Rectal smooth muscle tissue (tissue), 1 donor: ENCODE measurements around the gene PLAU.
A peak's percentile ranks its signal among the peaks of the same experiment; 100 is the strongest.

Source experiments
- H3K27ac ChIP-seq: one replicate; pipeline ENCODE4 v1.7.0; 2013; ENCODE audit warnings: low read depth, low read length, inconsistent platforms
- H3K27me3 ChIP-seq: one replicate; pipeline ENCODE4 v1.7.0; 2013; ENCODE audit warnings: low read length; ENCODE audit not compliant: control insufficient read depth, insufficient read depth
- H3K36me3 ChIP-seq: one replicate; pipeline ENCODE4 v1.7.0; 2013; ENCODE audit warnings: low read length; ENCODE audit not compliant: control insufficient read depth, insufficient read depth
- H3K4me1 ChIP-seq: one replicate; pipeline ENCODE4 v1.7.0; 2013; ENCODE audit warnings: low read length; ENCODE audit not compliant: control insufficient read depth, insufficient read depth
- H3K4me3 ChIP-seq: one replicate; pipeline ENCODE4 v1.7.0; 2013; ENCODE audit warnings: low read length
- H3K9ac ChIP-seq: one replicate; pipeline ENCODE4 v1.7.0; 2013; ENCODE audit warnings: low read length

Gene PLAU

DNA sequence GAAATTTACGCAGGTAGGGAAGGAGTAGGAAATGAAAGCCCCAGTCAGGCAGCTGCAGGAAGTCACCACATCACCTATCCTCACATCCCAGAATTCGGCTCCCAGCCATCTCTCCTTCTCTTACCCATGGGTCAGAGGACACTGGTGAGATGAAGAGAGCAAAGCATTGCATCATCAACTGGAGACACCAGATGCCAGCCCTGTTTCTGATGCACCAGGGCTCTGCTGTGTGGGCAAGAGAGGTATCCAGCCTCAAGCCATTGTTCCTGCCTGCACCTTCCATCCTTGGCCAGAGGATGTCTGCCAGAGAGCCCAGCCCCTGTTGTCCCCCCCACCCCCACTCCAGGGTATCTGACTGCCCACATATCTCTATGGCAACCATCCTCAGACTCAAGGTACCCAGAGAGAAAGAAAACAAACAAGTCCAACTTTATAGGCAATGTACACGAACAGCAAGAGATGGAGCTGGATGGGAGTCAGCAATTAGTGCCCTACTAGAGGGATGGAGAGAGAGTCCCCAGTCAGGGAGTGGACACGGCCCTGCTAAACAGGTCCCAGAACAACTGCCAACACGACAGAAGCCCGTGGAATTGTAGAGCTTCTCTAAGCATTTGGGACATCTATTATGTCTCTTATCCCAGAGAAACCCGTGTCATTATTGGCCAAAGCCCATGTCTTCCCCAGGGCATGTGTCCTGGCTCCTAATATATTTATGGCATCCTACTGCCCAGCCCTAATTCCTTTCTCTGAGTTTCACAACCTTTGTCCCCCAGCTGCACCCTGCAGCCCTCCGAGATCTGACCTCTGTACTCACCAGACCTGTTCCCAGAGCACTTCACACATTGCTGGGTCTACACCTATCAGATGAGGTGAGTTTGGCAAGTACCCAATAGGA lies 39.4 kb upstream of the PLAU start:
- Histone ChIP-seq H3K36me3 (peaks cover 23% of the 10 kb centered on the region), H3K4me1 (peaks cover 40% of the 10 kb centered on the region), H3K27me3 (no peaks in the 10 kb centered on the region), H3K4me3 (no peak overlapping the region), H3K27ac (peak overlapping the region; percentile 28), H3K9ac (no peak overlapping the region)

DNA sequence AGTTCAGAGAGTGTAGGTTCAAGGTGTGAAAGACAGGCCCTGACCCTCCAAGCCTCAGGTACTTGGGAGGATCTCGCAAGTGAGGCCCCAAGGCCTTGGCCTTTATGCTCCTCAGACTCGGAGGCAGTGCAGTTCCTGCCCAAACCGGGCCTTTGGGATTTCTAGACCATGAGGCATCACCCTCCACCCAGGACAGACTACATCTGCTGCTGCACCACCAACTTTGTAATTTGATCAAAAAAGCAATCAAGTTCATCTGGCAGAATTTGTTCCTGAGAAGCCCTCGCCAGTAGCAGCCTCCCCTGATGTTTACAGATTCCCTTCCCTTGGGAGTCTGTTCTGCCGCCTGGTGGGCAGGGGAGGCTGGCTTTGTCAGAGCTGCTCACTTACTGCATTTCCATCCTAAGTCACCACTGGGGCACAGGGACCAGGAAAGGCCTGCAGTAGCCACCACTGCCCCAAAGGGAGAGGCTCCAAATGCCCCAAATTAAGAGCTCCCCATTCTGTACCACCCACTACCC lies 38.7 kb upstream of the PLAU start:
- Histone ChIP-seq H3K27me3 (no peaks in the 10 kb centered on the region), H3K4me1 (peaks cover 33% of the 10 kb centered on the region), H3K4me3 (peak overlapping the region; percentile 69), H3K36me3 (peaks cover 23% of the 10 kb centered on the region), H3K27ac (peak overlapping the region; percentile 66), H3K9ac (no peak overlapping the region)

DNA sequence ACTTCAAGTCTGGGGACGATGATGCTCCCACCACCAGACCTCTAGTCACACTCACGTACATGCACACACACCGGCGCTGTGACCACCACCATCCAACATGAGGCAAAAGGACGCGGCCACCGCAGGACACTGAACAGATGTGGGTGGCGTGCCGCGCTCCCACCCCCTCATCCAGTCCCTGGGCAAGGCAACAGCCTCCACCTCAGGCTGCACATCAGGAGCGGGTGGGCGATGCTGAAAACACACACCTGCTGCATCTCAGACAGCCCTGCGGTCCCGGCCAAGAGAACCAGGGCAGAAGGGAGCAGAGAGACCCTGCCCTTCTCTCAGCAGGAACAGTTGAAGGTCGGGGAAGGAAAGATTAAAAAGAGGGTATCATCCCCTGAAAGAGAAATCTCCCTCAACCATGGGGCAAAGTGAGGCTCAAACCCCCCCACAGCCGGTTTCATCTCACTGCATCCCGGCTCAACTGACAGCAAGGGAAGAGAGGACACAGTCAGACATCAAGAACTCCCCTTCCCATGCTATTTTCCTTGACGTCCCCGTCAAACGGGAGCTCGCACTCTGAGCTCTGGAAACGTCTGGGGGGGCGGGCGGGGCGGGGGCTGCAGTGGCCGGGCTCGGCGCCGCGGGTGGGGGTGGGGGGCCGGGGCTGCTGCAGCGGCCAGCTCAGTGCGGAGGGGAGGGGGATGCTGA lies 37.6 kb upstream of the PLAU start:
- H3K4me3 ChIP-seq = peak overlapping the region; percentile 69
- no peak overlapping the region for H3K9ac ChIP-seq
- no peaks in the 10 kb centered on the region for H3K27me3 ChIP-seq
- peaks cover 27% of the 10 kb centered on the region for H3K4me1 ChIP-seq
- H3K36me3 ChIP-seq = peaks cover 18% of the 10 kb centered on the region
- peak overlapping the region; percentile 66 for H3K27ac ChIP-seq

DNA sequence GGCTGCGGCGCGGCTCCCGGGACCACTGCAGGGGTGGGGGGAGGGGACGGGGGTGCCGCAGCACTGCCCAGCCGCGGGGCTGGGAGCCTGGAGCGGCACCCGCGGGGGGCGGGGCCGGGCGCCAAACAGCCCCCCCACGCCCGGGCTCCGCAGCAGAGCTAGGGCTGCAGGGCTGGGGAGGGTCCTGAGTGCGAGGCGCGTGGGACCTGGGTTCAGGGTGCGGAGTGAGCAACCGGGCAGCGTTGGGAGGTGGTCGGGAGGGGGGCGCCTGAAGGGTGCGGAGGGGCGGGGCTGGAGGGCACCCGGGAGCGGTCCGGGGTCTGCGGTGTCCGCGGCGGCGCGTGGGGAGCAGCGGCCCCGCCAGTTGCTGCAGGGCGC lies 37.1 kb upstream of the PLAU start:
- no peak overlapping the region for H3K9ac ChIP-seq
- H3K36me3 ChIP-seq = peaks cover 14% of the 10 kb centered on the region
- H3K4me1 ChIP-seq = peaks cover 22% of the 10 kb centered on the region
- H3K4me3 ChIP-seq = peak overlapping the region; percentile 63
- no peaks in the 10 kb centered on the region for H3K27me3 ChIP-seq
- peak overlapping the region; percentile 79 for H3K27ac ChIP-seq

DNA sequence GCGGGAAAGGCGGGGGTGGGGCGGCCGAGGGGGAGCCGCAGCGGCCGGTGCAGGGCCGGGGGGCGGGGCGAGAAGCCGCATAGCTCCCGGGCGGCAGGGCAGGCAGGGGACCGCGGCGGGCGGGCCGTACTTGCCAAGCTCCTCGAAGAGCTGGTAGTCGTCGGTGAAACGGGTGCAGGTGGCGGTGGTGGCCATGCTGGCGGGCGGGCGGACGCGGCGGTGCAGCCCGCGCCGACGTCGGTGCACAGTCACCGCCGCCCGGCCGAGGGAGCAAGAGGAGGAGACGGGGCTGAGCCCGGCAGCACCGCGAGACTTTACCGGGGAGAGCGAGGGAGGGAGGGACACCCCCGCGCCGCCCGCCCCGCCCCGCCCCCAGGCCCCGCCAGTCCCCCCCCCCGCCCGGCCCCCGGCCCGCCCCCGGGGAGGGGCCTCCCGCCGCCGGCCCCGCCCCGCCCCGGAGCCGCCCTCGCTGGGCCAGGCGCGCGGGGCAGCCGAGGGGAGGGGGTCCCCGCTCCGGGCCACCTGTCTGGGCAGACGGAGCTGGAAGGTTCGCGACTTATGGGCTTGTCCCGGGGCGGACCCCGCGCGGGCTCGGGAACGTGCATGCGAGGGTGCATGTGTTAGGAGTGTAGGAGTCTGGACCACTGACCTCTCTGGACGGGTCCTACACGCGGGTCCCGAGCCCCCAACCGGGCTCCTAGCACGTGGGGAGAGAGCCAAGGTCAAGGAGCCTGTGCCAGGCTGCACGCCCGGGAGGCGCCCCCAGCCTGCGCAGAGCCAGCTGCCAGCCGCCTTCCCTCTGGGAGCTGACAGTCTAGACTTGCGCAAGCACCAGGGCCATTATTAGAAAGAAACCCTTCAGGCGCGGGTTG lies 36.4 kb upstream of the PLAU start, which contains the start of gene CAMK2G:
Gene CAMK2G (minus strand): TSS at position 289 of the 872 bp plus-strand sequence. CDS start 94 bp downstream, at position 195.
- Histone ChIP-seq H3K36me3 (peaks cover 11% of the 10 kb centered on the region), H3K9ac (no peak within 1 kb of the TSS), H3K27me3 (no peaks in the 10 kb centered on the region), H3K27ac (peak within 1 kb of the TSS; percentile 79), H3K4me1 (peaks cover 16% of the 10 kb centered on the region), H3K4me3 (peak within 1 kb of the TSS; percentile 73)

DNA sequence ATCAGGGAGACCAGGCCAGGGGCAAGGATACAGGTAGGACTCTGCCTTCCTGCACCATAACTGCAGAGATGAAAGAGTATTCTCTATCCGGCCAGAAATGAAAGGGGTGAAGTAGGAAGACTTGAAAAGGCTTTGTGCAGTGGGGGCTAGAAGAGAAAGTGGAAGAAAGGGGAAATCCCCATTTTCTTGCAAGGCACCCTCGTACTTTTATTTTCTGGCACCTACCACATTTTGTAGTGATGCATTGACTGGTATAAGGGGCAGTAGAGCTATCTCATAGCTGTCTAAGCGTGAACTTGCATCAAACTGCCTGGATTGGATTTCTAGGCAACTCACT lies 35.8 kb upstream of the PLAU start:
- Histone ChIP-seq H3K4me3 (peak overlapping the region; percentile 73), H3K9ac (no peak overlapping the region), H3K36me3 (peaks cover 10% of the 10 kb centered on the region), H3K27ac (peak overlapping the region; percentile 70), H3K27me3 (no peaks in the 10 kb centered on the region), H3K4me1 (peaks cover 16% of the 10 kb centered on the region)

DNA sequence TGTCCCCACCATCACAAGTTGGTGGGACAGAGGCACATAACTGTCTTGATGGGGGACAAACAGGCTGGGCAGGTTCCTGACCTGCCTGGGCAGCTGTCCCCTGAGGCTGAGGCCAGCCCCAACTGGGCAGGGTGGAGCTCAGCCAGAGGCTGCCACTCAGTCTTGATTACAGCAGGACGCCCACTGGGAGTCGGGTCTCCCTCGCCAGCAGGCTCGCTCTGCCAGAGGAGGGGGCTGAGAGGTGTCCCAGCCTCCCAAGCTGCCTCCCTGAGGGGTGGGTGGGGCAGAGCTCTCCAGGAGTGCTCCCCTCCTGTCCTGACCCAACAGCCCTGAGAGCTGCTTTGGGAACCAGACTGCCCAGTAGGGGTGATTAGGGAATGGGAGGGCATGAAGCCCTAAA lies 34.8 kb upstream of the PLAU start:
- Histone ChIP-seq H3K4me3 (no peak overlapping the region), H3K27ac (no peak overlapping the region), H3K27me3 (no peaks in the 10 kb centered on the region), H3K9ac (no peak overlapping the region), H3K36me3 (peaks cover 2% of the 10 kb centered on the region), H3K4me1 (peaks cover 10% of the 10 kb centered on the region)

DNA sequence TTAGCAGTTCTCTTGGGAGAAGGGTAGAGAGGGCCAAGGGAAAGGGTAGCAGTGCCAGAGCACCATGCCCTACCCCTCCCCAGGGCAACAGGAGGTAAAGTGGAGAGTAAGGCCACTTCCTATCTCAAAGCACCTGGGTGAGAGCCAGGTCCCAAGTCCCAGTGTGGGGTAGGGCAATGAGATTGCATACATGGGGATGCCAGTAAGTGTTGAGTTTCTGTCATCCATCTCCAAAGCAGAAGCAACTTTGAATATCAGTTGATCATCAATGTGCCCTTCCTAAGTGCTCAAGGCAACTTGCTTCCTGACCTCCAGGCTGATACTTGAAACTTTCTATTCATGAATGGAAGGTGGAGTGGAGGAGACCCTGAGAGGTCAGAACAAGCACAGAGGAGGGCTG lies 34.4 kb upstream of the PLAU start:
- no peak overlapping the region for H3K9ac ChIP-seq
- no peak overlapping the region for H3K4me3 ChIP-seq
- H3K36me3 ChIP-seq = no peaks in the 10 kb centered on the region
- peaks cover 10% of the 10 kb centered on the region for H3K4me1 ChIP-seq
- no peak overlapping the region for H3K27ac ChIP-seq
- H3K27me3 ChIP-seq = no peaks in the 10 kb centered on the region

DNA sequence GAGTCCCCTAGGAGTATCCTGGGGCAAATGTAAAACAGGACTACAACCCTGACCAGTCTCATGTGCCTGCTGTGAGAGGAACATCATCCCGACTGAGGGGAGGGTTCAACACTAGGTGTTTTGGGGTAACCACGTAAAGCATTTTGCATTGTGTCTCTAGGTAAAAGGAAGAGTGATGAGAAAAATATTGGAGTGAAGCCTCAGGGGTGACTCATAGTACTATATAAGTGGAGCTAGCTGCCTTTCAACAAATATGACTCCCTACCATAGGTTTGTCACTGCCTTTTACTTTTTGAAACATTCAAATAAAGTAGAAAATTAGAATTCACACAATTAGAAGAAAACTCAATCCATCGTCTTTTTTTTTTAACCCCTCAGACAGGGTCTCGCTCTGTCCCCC lies 34.0 kb upstream of the PLAU start:
- H3K27me3 ChIP-seq = no peaks in the 10 kb centered on the region
- no peak overlapping the region for H3K9ac ChIP-seq
- H3K27ac ChIP-seq = no peak overlapping the region
- no peak overlapping the region for H3K4me3 ChIP-seq
- H3K36me3 ChIP-seq = no peaks in the 10 kb centered on the region
- H3K4me1 ChIP-seq = peaks cover 9% of the 10 kb centered on the region

DNA sequence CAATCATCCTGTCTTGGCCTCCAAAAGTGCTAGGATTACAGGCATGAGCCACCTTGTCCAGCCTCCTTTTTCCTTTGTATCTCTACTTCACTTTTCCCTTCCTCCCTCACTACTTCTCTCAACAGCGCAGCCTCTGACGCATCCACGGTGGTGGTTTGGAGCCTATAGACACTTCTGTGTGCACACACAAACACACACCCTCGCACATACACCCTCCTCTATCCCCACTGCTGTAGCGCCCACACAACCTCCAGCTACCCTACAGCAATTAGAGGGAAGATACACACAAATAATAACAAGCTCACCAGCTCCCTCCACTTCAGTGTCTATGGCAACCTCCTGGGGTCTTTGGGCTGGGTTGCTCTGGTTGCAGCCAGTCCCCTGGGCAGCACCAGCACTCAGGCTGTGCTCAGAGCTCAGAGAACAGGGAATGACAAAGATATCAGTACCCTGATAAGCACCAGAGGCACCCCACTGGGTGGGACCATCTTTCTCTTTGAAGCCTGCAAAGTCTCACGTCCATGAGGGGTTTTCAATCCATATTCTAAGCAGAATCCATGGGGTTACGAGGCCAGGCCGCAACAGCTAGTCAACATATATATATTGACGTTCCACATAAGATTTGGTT lies 33.3 kb upstream of the PLAU start:
- no peaks in the 10 kb centered on the region for H3K27me3 ChIP-seq
- peaks cover 2% of the 10 kb centered on the region for H3K4me1 ChIP-seq
- H3K9ac ChIP-seq = no peak overlapping the region
- H3K4me3 ChIP-seq = no peak overlapping the region
- no peak overlapping the region for H3K27ac ChIP-seq
- H3K36me3 ChIP-seq = no peaks in the 10 kb centered on the region

DNA sequence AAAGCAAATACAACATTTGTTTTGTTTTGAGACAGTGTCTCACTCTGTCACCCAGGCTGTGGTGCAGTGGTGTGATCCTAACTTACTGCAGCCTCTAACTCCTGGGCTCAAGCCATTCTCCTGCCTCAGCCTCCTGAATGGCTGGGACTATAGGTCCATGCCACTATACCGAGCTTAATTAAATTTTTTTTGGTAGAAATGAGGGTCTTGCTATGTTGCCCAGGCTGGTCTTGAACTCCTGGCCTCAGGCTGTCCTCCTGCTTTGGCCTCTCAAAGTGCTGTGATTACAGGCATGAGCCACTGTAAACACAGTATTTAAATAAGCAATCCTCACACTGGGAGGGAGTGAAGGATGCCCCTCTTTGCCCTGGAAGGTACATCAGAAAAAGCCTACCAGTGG lies 32.6 kb upstream of the PLAU start:
- no peak overlapping the region for H3K9ac ChIP-seq
- no peak overlapping the region for H3K4me3 ChIP-seq
- no peaks in the 10 kb centered on the region for H3K36me3 ChIP-seq
- H3K27me3 ChIP-seq = no peaks in the 10 kb centered on the region
- H3K4me1 ChIP-seq = no peaks in the 10 kb centered on the region
- H3K27ac ChIP-seq = no peak overlapping the region
